Measurements from ENCODE around the gene ARMC7.

DNA sequence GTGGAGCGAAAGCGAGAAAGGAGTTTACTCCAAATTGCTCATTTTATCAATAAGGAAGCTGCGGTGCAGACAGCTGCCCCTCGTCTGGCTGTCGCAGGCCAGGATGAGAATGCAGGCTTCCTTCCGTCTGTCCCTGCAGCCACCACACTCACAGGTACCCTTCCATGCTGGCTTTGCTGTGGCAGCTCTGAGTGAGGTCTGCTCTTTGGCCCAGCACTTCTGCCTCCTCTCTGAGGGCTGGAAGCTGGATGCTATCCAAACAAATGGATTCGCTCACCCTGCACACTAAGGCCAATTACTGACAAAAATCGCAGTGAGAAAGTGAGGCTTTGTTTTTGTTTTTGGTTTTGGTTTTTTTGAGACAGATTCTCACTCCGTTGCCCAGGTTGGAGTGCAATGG lies 7.0 kb downstream of the ARMC7 start:
- TF ChIP-seq POLR2A (IDR thresholded peaks at IDR 0.05) = no peak
- TF ChIP-seq, protein P1, sequence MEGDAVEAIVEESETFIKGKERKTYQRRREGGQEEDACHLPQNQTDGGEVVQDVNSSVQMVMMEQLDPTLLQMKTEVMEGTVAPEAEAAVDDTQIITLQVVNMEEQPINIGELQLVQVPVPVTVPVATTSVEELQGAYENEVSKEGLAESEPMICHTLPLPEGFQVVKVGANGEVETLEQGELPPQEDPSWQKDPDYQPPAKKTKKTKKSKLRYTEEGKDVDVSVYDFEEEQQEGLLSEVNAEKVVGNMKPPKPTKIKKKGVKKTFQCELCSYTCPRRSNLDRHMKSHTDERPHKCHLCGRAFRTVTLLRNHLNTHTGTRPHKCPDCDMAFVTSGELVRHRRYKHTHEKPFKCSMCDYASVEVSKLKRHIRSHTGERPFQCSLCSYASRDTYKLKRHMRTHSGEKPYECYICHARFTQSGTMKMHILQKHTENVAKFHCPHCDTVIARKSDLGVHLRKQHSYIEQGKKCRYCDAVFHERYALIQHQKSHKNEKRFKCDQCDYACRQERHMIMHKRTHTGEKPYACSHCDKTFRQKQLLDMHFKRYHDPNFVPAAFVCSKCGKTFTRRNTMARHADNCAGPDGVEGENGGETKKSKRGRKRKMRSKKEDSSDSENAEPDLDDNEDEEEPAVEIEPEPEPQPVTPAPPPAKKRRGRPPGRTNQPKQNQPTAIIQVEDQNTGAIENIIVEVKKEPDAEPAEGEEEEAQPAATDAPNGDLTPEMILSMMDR (IDR thresholded peaks at IDR 0.05) = no peak

All from body of pancreas (tissue), 4 donors.